Measurements from ENCODE around the gene PHF2.

The PHF2 gene

DNA sequence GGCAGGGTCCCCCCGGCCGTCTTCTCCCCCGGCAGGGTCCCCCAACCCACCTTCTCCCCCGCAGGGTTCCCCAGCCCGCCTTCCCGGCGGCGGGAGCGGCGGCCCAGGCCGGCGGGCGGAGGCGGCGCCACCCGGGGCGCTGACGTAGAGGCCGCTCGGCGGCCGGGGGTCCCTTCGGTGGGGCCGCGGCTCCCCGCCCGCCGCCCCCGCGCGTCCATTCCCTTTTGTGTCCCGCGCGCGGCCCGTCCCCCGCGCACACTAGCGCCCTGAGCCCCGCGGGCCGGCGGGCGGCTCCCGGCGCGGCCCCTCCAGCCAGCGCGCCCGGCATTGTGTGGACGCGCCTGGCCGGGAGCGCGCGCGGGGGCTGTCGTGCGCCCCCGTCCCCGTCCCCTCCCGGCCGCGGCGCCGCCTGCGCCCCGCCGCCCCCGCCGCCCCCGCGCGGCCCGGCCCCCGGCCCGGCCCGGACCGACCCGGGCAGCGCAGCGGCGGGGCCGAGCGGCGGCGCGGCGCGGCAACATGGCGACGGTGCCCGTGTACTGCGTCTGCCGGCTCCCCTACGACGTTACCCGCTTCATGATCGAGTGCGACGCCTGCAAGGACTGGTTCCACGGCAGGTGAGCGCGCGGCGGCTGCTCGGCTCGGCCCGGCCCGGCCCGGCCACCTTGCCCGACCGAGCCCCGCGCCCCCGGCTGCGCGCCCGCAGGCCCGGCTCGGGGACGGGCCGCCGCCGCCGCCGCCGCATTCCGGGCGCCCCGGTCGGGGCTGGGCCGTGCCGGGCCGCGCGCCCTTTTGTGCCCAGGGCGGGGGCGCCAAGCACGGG lies at the start of gene PHF2:
TSS of gene PHF2 (plus strand) at position 327 of the 820 bp plus-strand sequence. CDS start at position 517, 190 bp downstream.
- DNase-seq (ENCODE audit: low read depth in 2 of 2): no peak

- no peak for DNase-seq (ENCODE audit: low read depth in 2 of 2)
Measured at GRCh38 chr9:93531374-93531773, 45.0 kb upstream of the PHF2 start.

GRCh38 chr9:93532141-93532540 lies 44.2 kb upstream of the PHF2 start:
- no peak for DNase-seq (ENCODE audit: low read depth in 2 of 2)

GRCh38 chr9:93533863-93534262 lies 42.5 kb upstream of the PHF2 start:
- DNase-seq (ENCODE audit: low read depth in 2 of 2): no peak

GRCh38 chr9:93536167-93536566 lies 40.2 kb upstream of the PHF2 start:
- no peak for DNase-seq (ENCODE audit: low read depth in 2 of 2)

GRCh38 chr9:93536874-93537273 lies 39.5 kb upstream of the PHF2 start:
- DNase-seq (ENCODE audit: low read depth in 2 of 2): no peak

GRCh38 chr9:93540305-93540704 lies 36.1 kb upstream of the PHF2 start:
- no peak for DNase-seq (ENCODE audit: low read depth in 2 of 2)

- no peak for DNase-seq (ENCODE audit: low read depth in 2 of 2)
Measured at GRCh38 chr9:93541005-93541404, 35.4 kb upstream of the PHF2 start.

GRCh38 chr9:93541581-93542349 lies 34.6 kb upstream of the PHF2 start:
- no peak for DNase-seq (ENCODE audit: low read depth in 2 of 2)

- DNase-seq (ENCODE audit: low read depth in 2 of 2): no peak
Measured at GRCh38 chr9:93543117-93543516, 33.3 kb upstream of the PHF2 start.

DNA sequence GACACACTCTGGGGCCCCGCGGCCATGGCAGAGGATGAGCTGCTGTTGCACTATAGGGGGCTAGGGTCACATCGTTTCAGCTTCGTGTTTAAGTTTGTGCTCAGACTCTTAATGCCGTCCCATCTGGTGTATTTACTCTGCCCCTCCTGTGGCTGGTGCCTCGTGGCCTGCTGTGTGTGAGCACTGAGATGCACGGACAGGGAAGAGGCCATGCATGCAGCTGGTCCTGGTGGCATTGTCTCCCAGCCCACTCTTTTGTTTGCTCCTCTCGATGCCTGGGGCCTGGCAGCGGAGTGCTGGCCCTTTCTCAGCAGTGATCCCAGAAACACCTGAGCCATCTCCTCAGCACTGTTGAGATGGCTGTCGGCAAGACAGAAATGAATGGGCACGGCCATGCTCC lies 30.0 kb upstream of the PHF2 start:
- DNase-seq (ENCODE audit: low read depth in 2 of 2): no peak

GRCh38 chr9:93549611-93550010 lies 26.8 kb upstream of the PHF2 start:
- no peak for DNase-seq (ENCODE audit: low read depth in 2 of 2)

- no peak for DNase-seq (ENCODE audit: low read depth in 2 of 2)
Measured at GRCh38 chr9:93552923-93553322, 23.5 kb upstream of the PHF2 start.

DNA sequence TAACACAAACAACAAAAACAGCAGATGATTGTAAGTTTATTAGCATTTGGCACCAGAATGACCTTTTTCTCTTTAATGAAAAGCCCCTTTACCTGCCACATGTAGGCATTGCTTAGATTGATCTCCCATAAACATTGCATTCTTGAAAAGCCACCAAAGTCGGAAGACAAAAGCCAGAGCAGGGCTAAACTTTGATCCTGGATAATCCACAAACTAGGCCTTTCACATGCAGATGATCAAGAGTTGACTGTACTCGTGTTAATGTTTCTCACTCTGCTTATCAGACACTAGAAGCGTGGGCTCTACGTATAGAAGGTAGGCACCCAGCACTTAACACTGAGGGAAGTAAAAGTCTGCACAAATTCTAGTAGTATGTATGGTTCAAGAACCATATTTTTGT lies 21.0 kb upstream of the PHF2 start:
- DNase-seq (ENCODE audit: low read depth in 2 of 2): no peak

GRCh38 chr9:93557366-93558137 lies 18.8 kb upstream of the PHF2 start:
- DNase-seq (ENCODE audit: low read depth in 2 of 2): no peak

- DNase-seq (ENCODE audit: low read depth in 2 of 2): no peak
Measured at GRCh38 chr9:93558503-93558902, 17.9 kb upstream of the PHF2 start.

DNA sequence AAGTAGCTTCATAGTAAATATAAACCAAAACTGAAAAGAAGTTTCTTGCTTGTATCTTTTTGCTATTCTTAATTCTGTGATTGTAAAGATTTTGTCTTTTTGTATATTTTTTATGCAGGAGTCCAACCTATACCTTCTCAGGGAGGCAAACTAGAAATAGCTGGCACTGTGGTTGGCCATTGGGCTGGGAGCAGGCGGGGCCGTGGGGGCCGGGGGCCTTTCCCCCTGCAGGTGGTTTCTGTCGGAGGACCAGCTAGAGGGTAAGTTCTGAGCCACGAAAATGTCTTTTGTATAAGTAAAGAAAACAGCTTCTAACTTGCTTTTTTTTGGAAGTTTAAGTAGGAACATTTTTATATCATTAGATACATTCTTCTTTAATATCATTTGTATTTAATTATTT lies 15.4 kb upstream of the PHF2 start:
- no peak for DNase-seq (ENCODE audit: low read depth in 2 of 2)

GRCh38 chr9:93562157-93562556 lies 14.2 kb upstream of the PHF2 start:
- DNase-seq (ENCODE audit: low read depth in 2 of 2): no peak

- no peak for DNase-seq (ENCODE audit: low read depth in 2 of 2)
Measured at GRCh38 chr9:93565089-93565488, 11.3 kb upstream of the PHF2 start.

DNA sequence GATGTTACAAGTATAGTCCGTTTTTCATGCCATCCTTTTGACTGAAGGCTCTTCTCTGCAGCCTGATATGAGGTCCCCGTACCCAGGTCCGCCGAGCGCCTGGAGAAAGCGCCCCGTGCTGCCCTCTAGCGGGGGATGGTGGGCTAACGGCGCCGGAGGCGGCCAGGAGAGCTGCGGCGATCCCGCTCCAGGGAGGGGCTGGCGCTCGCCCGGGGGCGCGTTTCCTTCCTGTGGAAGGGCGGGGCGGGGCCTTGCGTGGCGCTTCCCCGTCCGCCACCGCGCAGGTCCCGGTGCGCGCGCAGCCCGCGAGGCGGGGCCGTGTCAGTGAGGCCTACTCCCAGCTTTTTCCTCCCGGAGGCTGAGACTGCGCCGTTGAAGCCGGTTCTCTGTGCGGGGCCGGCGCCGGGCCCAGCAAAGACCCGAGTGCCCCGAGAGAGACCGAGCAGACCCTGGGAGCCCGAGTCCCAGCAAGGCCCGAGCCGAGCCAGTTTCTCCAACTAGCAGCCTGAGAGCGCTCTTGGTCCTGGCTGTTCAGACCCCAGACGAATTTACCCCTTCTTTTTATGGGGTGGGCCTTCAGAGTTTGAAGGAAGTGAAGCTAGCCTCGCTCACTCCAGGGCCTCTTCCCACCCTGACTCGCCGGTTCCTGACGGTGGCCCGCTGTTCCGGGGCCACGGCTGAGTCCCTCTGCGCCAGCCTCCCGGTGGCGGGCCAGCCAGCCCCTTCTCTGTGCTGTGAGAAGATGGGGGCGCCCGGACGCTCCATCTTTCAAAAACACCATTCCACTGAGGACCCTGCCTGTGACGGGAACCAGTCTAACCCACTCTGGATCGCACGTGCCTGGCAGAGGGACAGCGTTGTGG lies 9.7 kb upstream of the PHF2 start:
- peak; percentile 98 for DNase-seq (ENCODE audit: low read depth in 2 of 2)

- no peak for DNase-seq (ENCODE audit: low read depth in 2 of 2)
Measured at GRCh38 chr9:93567271-93567959, 9.0 kb upstream of the PHF2 start.
